ENCODE measurements around the gene NFKB2. TPM values are rescaled to one million over a fixed set of nuclear protein-coding genes. Genes with fewer than 3 reads are reported as not detected.
A peak's percentile ranks its signal among the peaks of the same experiment; 100 is the strongest.

Gene NFKB2
- total RNA-seq, 1 donor from 2014 or later: 15.3 TPM

GRCh38 chr10:102408728-102409603 lies 13.5 kb downstream of the NFKB2 start:
- peak in 1 of 2 donors; percentile 14 for DNase-seq (ENCODE audit: low read depth in 2 of 2)

- no peak for DNase-seq (ENCODE audit: low read depth in 2 of 2)
These were observed 14.3 kb downstream of the NFKB2 start for GRCh38 chr10:102409604-102410428.

GRCh38 chr10:102410429-102411073 lies 15.0 kb downstream of the NFKB2 start:
- no peak for DNase-seq (ENCODE audit: low read depth in 2 of 2)

- no peak for DNase-seq (ENCODE audit: low read depth in 2 of 2)
These were observed 16.1 kb downstream of the NFKB2 start for GRCh38 chr10:102411341-102412255.

- no peak for DNase-seq (ENCODE audit: low read depth in 2 of 2)
These were observed 16.8 kb downstream of the NFKB2 start for GRCh38 chr10:102412293-102412692.

GRCh38 chr10:102413053-102413705 lies 17.7 kb downstream of the NFKB2 start:
- no peak for DNase-seq (ENCODE audit: low read depth in 2 of 2)

GRCh38 chr10:102413806-102414561 lies 18.5 kb downstream of the NFKB2 start:
- no peak for DNase-seq (ENCODE audit: low read depth in 2 of 2)

GRCh38 chr10:102414749-102415148 lies 19.2 kb downstream of the NFKB2 start:
- no peak for DNase-seq (ENCODE audit: low read depth in 2 of 2)

- DNase-seq (ENCODE audit: low read depth in 2 of 2): no peak
These were observed 20.8 kb downstream of the NFKB2 start for GRCh38 chr10:102416283-102416682.

- no peak for DNase-seq (ENCODE audit: low read depth in 2 of 2)
These were observed 21.2 kb downstream of the NFKB2 start for GRCh38 chr10:102416695-102417094.

- DNase-seq (ENCODE audit: low read depth in 2 of 2): no peak
These were observed 23.2 kb downstream of the NFKB2 start, which contains the start of gene PSD for GRCh38 chr10:102418622-102419268. Gene PSD (minus strand): TSS chr10:102418785. CDS start chr10:102417038, 1,747 bp downstream.

GRCh38 chr10:102419269-102420180 lies 24.0 kb downstream of the NFKB2 start:
- peak in 1 of 2 donors; percentile 27 for DNase-seq (ENCODE audit: low read depth in 2 of 2)

- no peak for DNase-seq (ENCODE audit: low read depth in 2 of 2)
These were observed 24.7 kb downstream of the NFKB2 start for GRCh38 chr10:102420181-102420713.

GRCh38 chr10:102420714-102421506 lies 25.4 kb downstream of the NFKB2 start, which contains the start of gene FBXL15:
Gene FBXL15 (plus strand): TSS chr10:102420836. CDS start chr10:102421130, 294 bp downstream.
- peak; percentile 91 to 95 for DNase-seq (ENCODE audit: low read depth in 2 of 2)

- no peak for DNase-seq (ENCODE audit: low read depth in 2 of 2)
These were observed 25.9 kb downstream of the NFKB2 start for GRCh38 chr10:102421507-102421756.

- DNase-seq (ENCODE audit: low read depth in 2 of 2): peak in 1 of 2 donors; percentile 25
These were observed 26.4 kb downstream of the NFKB2 start for GRCh38 chr10:102421757-102422512.

All from dermis microvascular lymphatic vessel endothelial cell (primary cell).